Spleen (tissue), 7 donors: Measurements from ENCODE around the gene NUP98.

Experiments
- CTCF ChIP-seq, 11 experiments: fragments of 200-600 bp in 7 of 11; fragments of 450-650 bp in 4 of 11; sonication (generic) in 4 of 11; IDR thresholded peaks in 8 of 11; conservative IDR thresholded peaks in 3 of 11; 1 replicate in 7 of 11; 2 replicates in 4 of 11; pipeline versions ENCODE4 v1.4.0 to v1.8.0; 2016 to 2021; ENCODE audit warnings: antibody characterized with exemption in 11 of 11, inconsistent platforms in 4 of 11, mild to moderate bottlenecking in 1 of 11
- POLR2A ChIP-seq, 3 donors: fragments of 450-650 bp; IDR thresholded peaks; one replicate each; pipeline ENCODE4 v1.5.1; 2017; ENCODE audit warnings: antibody characterized with exemption in 3 of 3, mild to moderate bottlenecking in 1 of 3
- POLR2AphosphoS5 ChIP-seq, 3 donors: sonication (generic); formaldehyde crosslinking; IDR thresholded peaks; one replicate each; pipeline ENCODE4 v1.5.1; 2017; ENCODE audit warnings: antibody characterized with exemption in 3 of 3
- donor health status: DM: no; HTN: no; CAD: no; lungs with moderate emphysema.
- donor health status: DM: no; HTN: no; CAD: no.
- donor health status: DM: no; HTN: no; CAD: no.

- TF ChIP-seq CTCF (IDR thresholded peaks at IDR 0.05 in 8 of 11, conservative IDR thresholded peaks at IDR 0.05 in 3 of 11): no peak
- no peak for TF ChIP-seq POLR2A (IDR thresholded peaks at IDR 0.05)
- TF ChIP-seq POLR2AphosphoS5 (IDR thresholded peaks at IDR 0.05): peak in 2 of 3 donors; percentile 32 to 61
Observed at GRCh38 chr11:3642071-3642951, 155.0 kb downstream of the NUP98 start.
